Mucosa of descending colon (tissue), 3 donors: Measurements from ENCODE around the gene SLC13A4. TPM values are rescaled to one million over a fixed set of nuclear protein-coding genes. Genes with fewer than 3 reads are reported as not detected.
A peak's percentile ranks its signal among the peaks of the same experiment; 100 is the strongest.

Experiments
- ATAC-seq: fragments of 200-7000 bp; cut with Tn5 transposase; one replicate; pipeline ENCODE4 v1.9.1; 2020; ENCODE audit warnings: mild to moderate bottlenecking, moderate library complexity
- DNase-seq, 3 donors: peaks; one replicate each; pipeline ENCODE4 v3.0.0-alpha.2; 2020
- H3K36me3 ChIP-seq: fragments of 200-600 bp; one replicate; pipeline ENCODE4 v1.8.0; 2021; ENCODE audit warnings: low read depth, mild to moderate bottlenecking
- H3K4me1 ChIP-seq: fragments of 200-600 bp; one replicate; pipeline ENCODE4 v1.8.0; 2021; ENCODE audit warnings: low read depth, mild to moderate bottlenecking
- H3K4me3 ChIP-seq: fragments of 200-600 bp; one replicate; pipeline ENCODE4 v1.8.0; 2021; ENCODE audit warnings: mild to moderate bottlenecking
- H3K9me3 ChIP-seq: fragments of 200-600 bp; one replicate; pipeline ENCODE4 v1.8.0; 2021; ENCODE audit warnings: mild to moderate bottlenecking
- intact Hi-C, 2 donors: fragments of 100-400 bp; cut with DNase I in 1 of 2; cut with micrococcal nuclease in 1 of 2; formaldehyde crosslinking; loops; one replicate each; pipeline versions ENCODE4 v1.11.0 to v1.11.1; 2022; cut with DNase I, micrococcal nuclease
- total RNA-seq, 3 donors: library from RNA; stranded (reverse); fragmentation: NEBNext Ultra II Directional in 2 of 3; extraction: Animal tissue kit (Norgen Biotek cat#: 25700) in 2 of 3; gene quantifications; one replicate each; pipeline versions ENCODE4 v1.2.1 to v1.2.4, GENCODE V29; 2021 to 2023
- TF ChIP-seq, protein P1 (sequence below): fragments of 200-600 bp; IDR thresholded peaks from one replicate; pipeline ENCODE4 v1.8.0; 2022; ENCODE audit warnings: antibody characterized with exemption, mild to moderate bottlenecking
- donor health status: DM: no; HTN: no; CAD: no; lungs with moderate emphysema.
- donor health status: DM: no; HTN: no; CAD: no.
- donor health status: DM: no; HTN: yes; CAD: no.

Gene SLC13A4
- total RNA-seq, 3 donors from 2014 or later: not detected

DNA sequence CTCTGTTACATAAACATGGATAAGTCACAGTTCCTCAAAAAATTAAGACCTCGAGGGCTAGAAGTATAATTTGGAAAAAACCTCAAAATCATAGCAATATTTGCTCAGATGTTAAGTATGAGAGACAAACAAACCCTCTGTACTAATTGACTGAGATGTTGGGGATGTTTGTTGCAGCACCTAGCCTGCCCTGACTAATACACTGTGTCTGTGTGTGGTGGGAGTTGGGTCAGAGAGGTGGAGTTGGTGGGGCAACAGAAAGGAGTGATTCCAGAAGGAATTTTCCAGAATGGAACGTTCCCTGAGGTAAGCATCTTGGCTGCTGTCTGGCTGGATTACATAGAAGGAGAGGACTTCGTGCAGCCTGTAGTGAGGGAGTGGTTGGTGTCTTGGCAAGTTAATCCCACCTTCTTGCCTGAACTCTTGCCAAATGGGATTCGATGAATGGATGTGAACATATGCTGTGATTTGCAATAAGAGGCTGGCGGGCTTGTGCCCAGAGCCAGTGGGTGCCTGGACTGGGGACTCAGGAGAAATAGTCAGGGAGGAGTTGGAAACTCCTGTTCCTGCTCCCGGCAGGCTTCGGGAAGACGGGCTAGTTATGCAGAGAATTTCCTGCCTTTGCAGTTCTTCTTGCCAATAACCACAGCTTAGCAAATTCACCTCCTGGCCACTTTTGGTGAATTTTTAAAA, 29.9 kb upstream of the SLC13A4 start:
- H3K9me3 ChIP-seq: no peaks in the 10 kb centered on the region
- TF ChIP-seq, protein P1, sequence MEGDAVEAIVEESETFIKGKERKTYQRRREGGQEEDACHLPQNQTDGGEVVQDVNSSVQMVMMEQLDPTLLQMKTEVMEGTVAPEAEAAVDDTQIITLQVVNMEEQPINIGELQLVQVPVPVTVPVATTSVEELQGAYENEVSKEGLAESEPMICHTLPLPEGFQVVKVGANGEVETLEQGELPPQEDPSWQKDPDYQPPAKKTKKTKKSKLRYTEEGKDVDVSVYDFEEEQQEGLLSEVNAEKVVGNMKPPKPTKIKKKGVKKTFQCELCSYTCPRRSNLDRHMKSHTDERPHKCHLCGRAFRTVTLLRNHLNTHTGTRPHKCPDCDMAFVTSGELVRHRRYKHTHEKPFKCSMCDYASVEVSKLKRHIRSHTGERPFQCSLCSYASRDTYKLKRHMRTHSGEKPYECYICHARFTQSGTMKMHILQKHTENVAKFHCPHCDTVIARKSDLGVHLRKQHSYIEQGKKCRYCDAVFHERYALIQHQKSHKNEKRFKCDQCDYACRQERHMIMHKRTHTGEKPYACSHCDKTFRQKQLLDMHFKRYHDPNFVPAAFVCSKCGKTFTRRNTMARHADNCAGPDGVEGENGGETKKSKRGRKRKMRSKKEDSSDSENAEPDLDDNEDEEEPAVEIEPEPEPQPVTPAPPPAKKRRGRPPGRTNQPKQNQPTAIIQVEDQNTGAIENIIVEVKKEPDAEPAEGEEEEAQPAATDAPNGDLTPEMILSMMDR: no peak
- ATAC-seq (no peak), DNase-seq (no peak)
- no peak overlapping the region for H3K4me3 ChIP-seq
- H3K36me3 ChIP-seq: no peaks in the 10 kb centered on the region
- H3K4me1 ChIP-seq: no peaks in the 10 kb centered on the region
- intact Hi-C loops: no loop called here

DNA sequence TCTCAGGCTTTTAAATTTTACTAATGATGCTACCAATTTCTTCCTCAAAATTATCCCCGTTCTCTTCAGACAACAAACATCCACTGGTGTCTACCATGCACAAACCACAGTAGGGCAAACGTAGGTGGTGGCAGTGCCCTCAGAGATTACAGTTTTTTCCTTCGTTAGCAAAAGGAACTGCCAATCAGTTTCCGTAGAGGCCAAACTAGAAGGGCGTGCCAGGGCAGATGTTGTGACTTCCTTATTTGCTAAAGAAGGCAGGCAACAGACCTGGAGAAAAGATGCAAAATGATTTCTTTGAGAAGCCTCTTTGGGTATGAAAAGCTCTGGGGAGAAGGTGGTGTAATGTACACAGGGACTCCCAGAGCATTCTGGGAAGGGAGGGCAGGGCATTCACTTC, 28.2 kb upstream of the SLC13A4 start:
- no peaks in the 10 kb centered on the region for H3K4me1 ChIP-seq
- no peaks in the 10 kb centered on the region for H3K9me3 ChIP-seq
- ATAC-seq (peak; percentile 46), DNase-seq (no peak)
- no peak overlapping the region for H3K4me3 ChIP-seq
- H3K36me3 ChIP-seq: no peaks in the 10 kb centered on the region
- intact Hi-C loops: no loop called here
- TF ChIP-seq, protein P1: no peak

DNA sequence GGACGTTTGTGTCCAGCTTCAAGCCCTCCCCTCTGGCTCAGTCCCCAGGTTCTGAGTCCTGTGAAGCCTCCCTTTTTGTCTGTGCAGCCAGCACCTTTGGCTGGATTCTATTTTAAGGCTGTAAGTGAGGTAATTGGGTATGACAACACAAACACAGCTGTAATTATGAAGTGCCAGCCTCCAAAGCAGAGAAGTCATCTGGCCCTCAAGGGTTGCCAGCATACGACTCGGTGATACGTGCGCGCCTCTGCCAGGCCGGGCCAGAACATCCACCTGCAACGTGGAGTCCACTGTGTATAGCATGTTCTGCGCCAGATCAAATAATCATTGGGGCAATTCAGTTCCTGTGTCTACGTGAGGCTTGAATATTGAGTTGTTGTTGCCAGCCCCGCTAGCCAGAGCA, 27.4 kb upstream of the SLC13A4 start:
- H3K36me3 ChIP-seq: no peaks in the 10 kb centered on the region
- H3K4me3 ChIP-seq: no peak overlapping the region
- ATAC-seq: no peak
- H3K4me1 ChIP-seq: no peaks in the 10 kb centered on the region
- no peaks in the 10 kb centered on the region for H3K9me3 ChIP-seq
- TF ChIP-seq, protein P1: no peak
- no peak for DNase-seq
- intact Hi-C loops: no loop called here

DNA sequence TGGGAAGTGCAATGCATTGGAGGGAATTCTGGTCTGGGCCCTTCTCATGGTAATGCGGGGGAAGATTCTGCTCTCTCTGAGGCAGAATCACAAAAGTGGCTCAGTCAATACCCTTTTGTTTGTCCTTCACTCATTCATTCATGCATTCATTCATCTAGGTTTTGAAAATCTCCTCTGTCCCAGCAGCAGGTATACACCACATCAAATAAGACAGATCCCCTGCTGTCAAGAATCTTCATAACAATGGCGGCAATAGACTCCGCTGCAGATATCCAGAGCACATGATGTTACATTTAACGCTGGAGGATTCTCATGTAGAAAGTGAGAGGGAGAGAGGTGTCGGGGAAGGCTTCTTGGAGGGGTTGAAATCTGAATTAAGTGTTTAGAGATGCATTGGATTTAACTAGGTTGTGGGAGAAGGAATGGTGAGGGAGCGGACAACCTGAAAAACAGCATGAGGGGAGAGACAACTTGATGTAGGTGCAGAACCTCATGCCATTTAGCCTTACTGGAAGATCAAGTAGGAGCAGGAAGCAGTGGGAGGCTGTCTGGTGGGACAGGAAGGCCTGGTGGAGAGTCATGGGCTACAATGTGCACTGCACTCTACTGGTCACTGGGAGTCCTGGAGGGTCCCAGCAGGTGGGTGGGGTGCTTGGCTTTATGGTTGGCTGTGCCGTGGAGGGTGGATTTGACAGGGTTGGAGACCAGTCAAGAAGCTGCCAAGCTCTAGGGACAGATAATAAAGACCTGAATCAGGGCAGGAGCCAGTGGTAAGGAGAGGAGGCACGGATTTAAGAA, 25.8 kb upstream of the SLC13A4 start:
- DNase-seq (no peak), ATAC-seq (no peak)
- Histone ChIP-seq H3K36me3 (no peaks in the 10 kb centered on the region), H3K4me3 (no peak overlapping the region), H3K9me3 (no peaks in the 10 kb centered on the region), H3K4me1 (no peaks in the 10 kb centered on the region)
- intact Hi-C loops: no loop called here
- TF ChIP-seq, protein P1: no peak

DNA sequence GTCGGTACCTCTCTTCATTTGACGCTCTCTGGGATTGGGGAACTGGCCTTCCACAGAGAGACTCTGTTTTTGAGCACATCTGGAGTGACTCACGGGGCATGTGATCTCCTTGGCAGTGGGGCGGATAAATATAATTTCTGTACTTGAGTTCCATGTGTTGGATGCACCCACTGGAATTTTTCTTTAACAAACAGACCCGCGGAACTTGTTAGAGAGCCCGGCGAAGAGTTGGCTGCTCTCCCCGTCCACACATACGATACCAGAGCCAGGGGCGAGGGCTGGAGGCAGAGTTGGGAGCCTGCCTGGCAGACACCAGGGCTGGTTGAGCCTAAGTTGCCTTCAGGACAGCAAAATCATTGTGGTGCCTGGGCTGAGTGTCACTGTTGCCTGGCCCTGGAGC, 20.8 kb upstream of the SLC13A4 start, which contains the start of gene FAM180A:
FAM180A (minus strand) TSS at position 44 of the 400 bp plus-strand sequence. CDS start 233 bp downstream, outside the sequence.
- H3K9me3 ChIP-seq: no peaks in the 10 kb centered on the region
- H3K4me1 ChIP-seq: no peaks in the 10 kb centered on the region
- TF ChIP-seq, protein P1: no peak
- H3K36me3 ChIP-seq: no peaks in the 10 kb centered on the region
- intact Hi-C loops: no loop called here
- ATAC-seq (peak; percentile 43), DNase-seq (peak; percentile 23 to 59 (median 38))
- no peak within 1 kb of the TSS for H3K4me3 ChIP-seq
